Astrocyte (in vitro differentiated cells and primary cell): Measurements from ENCODE around the gene USP34. TPM values are rescaled to one million over a fixed set of nuclear protein-coding genes. Genes with fewer than 3 reads are reported as not detected.

Source experiments
- DNase-seq: peaks from one replicate; pipeline ENCODE4 v3.0.0-alpha.2; 2010; ENCODE audit warnings: low read depth
- FAIRE-seq: peaks from 2 replicates; lab custom pipeline; 2011; peaks lifted over from hg19 to GRCh38; lab: Jason Lieb, UNC
- H2AFZ ChIP-seq: 2 replicates; pipeline ENCODE4 v1.6.0; 2012; ENCODE audit warnings: low read depth, low read length, inconsistent platforms
- H3K27ac ChIP-seq: 2 replicates; pipeline ENCODE4 v1.5.1; 2011; ENCODE audit warnings: low read depth, low read length, inconsistent platforms
- H3K27me3 ChIP-seq: 2 replicates; pipeline ENCODE4 v1.6.0; 2011; ENCODE audit warnings: low read length, inconsistent platforms; ENCODE audit not compliant: insufficient read depth
- H3K36me3 ChIP-seq: 2 replicates; pipeline ENCODE4 v1.5.1; 2011; ENCODE audit warnings: low read length, inconsistent platforms; ENCODE audit not compliant: insufficient read depth
- H3K4me1 ChIP-seq: 2 replicates; pipeline ENCODE4 v1.5.1; 2011; ENCODE audit warnings: low read length, inconsistent platforms; ENCODE audit not compliant: insufficient read depth
- H3K4me2 ChIP-seq: 2 replicates; pipeline ENCODE4 v1.6.0; 2012; ENCODE audit warnings: low read length, inconsistent platforms
- H3K4me3 ChIP-seq: 2 replicates; pipeline ENCODE4 v1.5.1; 2011; ENCODE audit warnings: low read depth, mild to moderate bottlenecking, low read length, inconsistent platforms; ENCODE audit not compliant: insufficient read depth
- H3K79me2 ChIP-seq: 2 replicates; pipeline ENCODE4 v1.6.0; 2012; ENCODE audit warnings: mild to moderate bottlenecking, low read length, inconsistent platforms; ENCODE audit not compliant: insufficient read depth
- H3K9ac ChIP-seq: 2 replicates; pipeline ENCODE4 v1.6.0; 2012; ENCODE audit warnings: mild to moderate bottlenecking, low read length, inconsistent platforms
- H3K9me3 ChIP-seq: 2 replicates; pipeline ENCODE4 v1.5.1; 2012; ENCODE audit warnings: low read depth, mild to moderate bottlenecking, low read length, inconsistent platforms; ENCODE audit not compliant: insufficient read depth
- H4K20me1 ChIP-seq: 2 replicates; pipeline ENCODE4 v1.6.0; 2012; ENCODE audit warnings: low read length, inconsistent platforms; ENCODE audit not compliant: insufficient read depth
- H3K27ac Mint-ChIP-seq: one replicate; pipeline ENCODE4 v1.8.0; 2021; ENCODE audit warnings: mild to moderate bottlenecking, mixed read lengths; ENCODE audit not compliant: unreplicated experiment
- H3K27me3 Mint-ChIP-seq: one replicate; pipeline ENCODE4 v1.8.0; 2021; ENCODE audit warnings: low read depth, mixed read lengths; ENCODE audit not compliant: unreplicated experiment
- H3K36me3 Mint-ChIP-seq: one replicate; pipeline ENCODE4 v1.8.0; 2021; ENCODE audit warnings: low read depth, mixed read lengths; ENCODE audit not compliant: unreplicated experiment
- H3K4me1 Mint-ChIP-seq: one replicate; pipeline ENCODE4 v1.8.0; 2021; ENCODE audit warnings: low read depth, mixed read lengths; ENCODE audit not compliant: unreplicated experiment
- H3K4me3 Mint-ChIP-seq: one replicate; pipeline ENCODE4 v1.8.0; 2021; ENCODE audit warnings: mild to moderate bottlenecking, moderate library complexity, mixed read lengths; ENCODE audit not compliant: unreplicated experiment
- H3K9me3 Mint-ChIP-seq: one replicate; pipeline ENCODE4 v1.8.0; 2021; ENCODE audit warnings: mild to moderate bottlenecking, mixed read lengths; ENCODE audit not compliant: unreplicated experiment
- EZH2 ChIP-seq: IDR thresholded peaks from 2 replicates; pipeline ENCODE4 v1.6.1; 2012; ENCODE audit warnings: mild to moderate bottlenecking, low read length, inconsistent platforms; ENCODE audit not compliant: insufficient read depth
- total RNA-seq: library from RNA; stranded (reverse); gene quantifications from 2 replicates; pipeline ENCODE4 v1.2.1, GENCODE V29; 2021
- TF ChIP-seq, protein P1 (sequence below): IDR thresholded peaks from 2 replicates; pipeline ENCODE4 v1.5.1; 2011; ENCODE audit warnings: low read depth, mild to moderate bottlenecking, inconsistent platforms, low read length, moderate library complexity; ENCODE audit not compliant: insufficient read depth

Gene USP34
- total RNA-seq, 1 donor from 2014 or later = 99.9 TPM

DNA sequence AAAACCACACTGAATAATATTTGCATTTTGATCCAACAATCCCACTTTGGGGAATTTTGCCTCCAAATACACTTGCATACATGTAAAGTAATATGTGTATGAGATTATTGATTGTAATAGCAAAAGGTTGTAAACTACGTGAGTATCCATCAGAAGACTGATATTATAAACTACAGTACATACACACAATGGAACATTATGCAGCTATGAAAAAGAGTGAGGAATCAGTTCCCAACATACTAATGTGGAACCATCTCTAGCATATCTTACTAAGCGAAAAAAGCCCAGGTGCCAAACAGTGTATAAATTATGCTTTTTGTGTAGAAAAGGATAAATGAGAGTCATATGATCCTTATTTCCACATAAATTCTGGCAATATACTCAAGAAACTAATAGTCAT, 324.9 kb downstream of the USP34 start:
- Histone ChIP-seq H3K27ac (no peak overlapping the region), H3K4me2 (peak overlapping the region; percentile 88), H3K4me3 (no peak overlapping the region), H3K4me1 (no peaks in the 10 kb centered on the region), H3K36me3 (peaks cover 3% of the 10 kb centered on the region), H3K27me3 (no peaks in the 10 kb centered on the region), H2AFZ (no peak overlapping the region), H4K20me1 (no peaks in the 10 kb centered on the region), H3K9me3 (no peaks in the 10 kb centered on the region), H3K9ac (no peak overlapping the region), H3K79me2 (peaks cover 4% of the 10 kb centered on the region)
- Mint-ChIP-seq H3K36me3 (peaks cover 8% of the 10 kb centered on the region), H3K4me3 (peak overlapping the region; percentile 89), H3K9me3 (no peaks in the 10 kb centered on the region), H3K27me3 (no peaks in the 10 kb centered on the region), H3K4me1 (peaks cover 4% of the 10 kb centered on the region), H3K27ac (no peak overlapping the region)
- no peak for FAIRE-seq
- no peak for DNase-seq
- TF ChIP-seq, protein P1, sequence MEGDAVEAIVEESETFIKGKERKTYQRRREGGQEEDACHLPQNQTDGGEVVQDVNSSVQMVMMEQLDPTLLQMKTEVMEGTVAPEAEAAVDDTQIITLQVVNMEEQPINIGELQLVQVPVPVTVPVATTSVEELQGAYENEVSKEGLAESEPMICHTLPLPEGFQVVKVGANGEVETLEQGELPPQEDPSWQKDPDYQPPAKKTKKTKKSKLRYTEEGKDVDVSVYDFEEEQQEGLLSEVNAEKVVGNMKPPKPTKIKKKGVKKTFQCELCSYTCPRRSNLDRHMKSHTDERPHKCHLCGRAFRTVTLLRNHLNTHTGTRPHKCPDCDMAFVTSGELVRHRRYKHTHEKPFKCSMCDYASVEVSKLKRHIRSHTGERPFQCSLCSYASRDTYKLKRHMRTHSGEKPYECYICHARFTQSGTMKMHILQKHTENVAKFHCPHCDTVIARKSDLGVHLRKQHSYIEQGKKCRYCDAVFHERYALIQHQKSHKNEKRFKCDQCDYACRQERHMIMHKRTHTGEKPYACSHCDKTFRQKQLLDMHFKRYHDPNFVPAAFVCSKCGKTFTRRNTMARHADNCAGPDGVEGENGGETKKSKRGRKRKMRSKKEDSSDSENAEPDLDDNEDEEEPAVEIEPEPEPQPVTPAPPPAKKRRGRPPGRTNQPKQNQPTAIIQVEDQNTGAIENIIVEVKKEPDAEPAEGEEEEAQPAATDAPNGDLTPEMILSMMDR = no peak
- no peak for TF ChIP-seq EZH2

DNA sequence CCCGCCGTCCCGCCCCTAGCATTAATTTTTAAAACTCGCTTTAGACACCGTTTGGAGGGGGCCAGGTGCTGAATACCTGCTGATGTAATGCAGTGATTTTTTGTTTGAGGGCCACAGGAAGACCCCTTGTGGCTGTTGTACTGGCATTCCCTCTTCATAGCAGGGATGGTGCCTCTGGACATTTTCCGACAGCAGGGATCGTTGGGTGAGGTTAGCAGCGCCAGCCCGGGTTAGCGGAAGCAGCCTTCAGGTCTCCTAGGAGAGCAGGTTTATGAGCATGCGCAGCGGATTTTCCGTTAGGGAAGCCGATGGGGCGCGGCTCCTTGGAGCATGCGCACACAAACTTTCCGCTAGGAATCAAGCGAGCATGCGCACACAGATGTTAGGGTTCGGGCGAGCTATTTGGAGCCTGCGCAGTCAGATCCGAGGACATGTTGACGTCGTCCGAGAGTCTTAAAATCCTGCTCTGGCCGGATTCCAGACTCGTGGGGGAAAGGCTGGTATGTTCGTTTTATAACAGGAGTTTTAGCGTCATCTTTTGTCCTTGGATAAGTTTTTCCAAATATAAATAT, 326.1 kb downstream of the USP34 start:
- Mint-ChIP-seq H3K9me3 (no peaks in the 10 kb centered on the region), H3K4me1 (peaks cover 4% of the 10 kb centered on the region), H3K36me3 (peaks cover 5% of the 10 kb centered on the region), H3K27ac (peak overlapping the region; percentile 94), H3K4me3 (peak overlapping the region; percentile 89), H3K27me3 (no peaks in the 10 kb centered on the region)
- FAIRE-seq (peak; percentile 74), DNase-seq (peak; percentile 89)
- no peak for TF ChIP-seq EZH2
- TF ChIP-seq, protein P1 = no peak
- Histone ChIP-seq H3K4me1 (no peaks in the 10 kb centered on the region), H4K20me1 (no peaks in the 10 kb centered on the region), H3K79me2 (peaks cover 4% of the 10 kb centered on the region), H3K27me3 (no peaks in the 10 kb centered on the region), H3K4me2 (peak overlapping the region; percentile 88), H3K9me3 (no peaks in the 10 kb centered on the region), H3K4me3 (peak overlapping the region; percentile 79), H3K27ac (peak overlapping the region; percentile 70), H3K36me3 (peaks cover 3% of the 10 kb centered on the region), H2AFZ (peak overlapping the region; percentile 83), H3K9ac (peak overlapping the region; percentile 83)

DNA sequence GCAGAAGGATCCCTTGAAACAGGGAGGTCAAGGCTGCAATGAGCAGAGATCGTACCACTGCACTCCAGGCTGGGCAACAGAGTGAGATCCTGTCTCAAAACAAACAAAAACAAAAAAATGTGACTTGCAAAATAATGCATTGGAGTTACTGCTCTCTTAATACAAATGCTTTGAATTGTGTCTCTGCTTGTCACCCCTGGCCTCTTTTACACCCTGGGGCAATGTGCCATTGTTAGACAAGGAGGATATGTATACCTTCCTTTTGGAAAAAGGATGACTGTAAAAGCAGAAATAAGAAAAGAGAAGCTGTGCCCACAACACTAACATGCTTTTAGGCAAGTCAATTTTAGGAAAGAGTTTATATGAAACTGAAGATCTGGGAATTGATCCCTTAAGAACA, 329.7 kb downstream of the USP34 start:
- Mint-ChIP-seq H3K9me3 (no peaks in the 10 kb centered on the region), H3K4me3 (no peak overlapping the region), H3K36me3 (peaks cover 3% of the 10 kb centered on the region), H3K27me3 (no peaks in the 10 kb centered on the region), H3K4me1 (peaks cover 4% of the 10 kb centered on the region), H3K27ac (no peak overlapping the region)
- Histone ChIP-seq H4K20me1 (no peaks in the 10 kb centered on the region), H3K9ac (no peak overlapping the region), H3K27me3 (no peaks in the 10 kb centered on the region), H3K36me3 (no peaks in the 10 kb centered on the region), H3K4me2 (no peak overlapping the region), H3K4me3 (no peak overlapping the region), H2AFZ (no peak overlapping the region), H3K79me2 (peaks cover 4% of the 10 kb centered on the region), H3K27ac (no peak overlapping the region), H3K4me1 (no peaks in the 10 kb centered on the region), H3K9me3 (no peaks in the 10 kb centered on the region)
- FAIRE-seq (no peak), DNase-seq (no peak)
- no peak for TF ChIP-seq EZH2
- TF ChIP-seq, protein P1 = no peak
